ENCODE data around the gene PDE5A.
A peak's percentile ranks its signal among the peaks of the same experiment; 100 is the strongest.
"Not testable (repeated sequence)": the region's sequence is repeated elsewhere in the genome, so short reads cannot be mapped to it uniquely, and the experiment has no call there.

Gene PDE5A

GRCh38 chr4:119454491-119455270 lies 173.9 kb downstream of the PDE5A start:
- H3K27ac Mint-ChIP-seq = peak overlapping the region; percentile 99 to 100 (median 100)
- not testable (repeated sequence) for H3K9me3 Mint-ChIP-seq; H3K36me3 Mint-ChIP-seq (ENCODE audit: low read depth); H3K4me1 Mint-ChIP-seq; H3K27me3 Mint-ChIP-seq (ENCODE audit: low read depth)
- peak overlapping the region; percentile 92 to 98 (median 96) for H3K4me3 Mint-ChIP-seq

DNA sequence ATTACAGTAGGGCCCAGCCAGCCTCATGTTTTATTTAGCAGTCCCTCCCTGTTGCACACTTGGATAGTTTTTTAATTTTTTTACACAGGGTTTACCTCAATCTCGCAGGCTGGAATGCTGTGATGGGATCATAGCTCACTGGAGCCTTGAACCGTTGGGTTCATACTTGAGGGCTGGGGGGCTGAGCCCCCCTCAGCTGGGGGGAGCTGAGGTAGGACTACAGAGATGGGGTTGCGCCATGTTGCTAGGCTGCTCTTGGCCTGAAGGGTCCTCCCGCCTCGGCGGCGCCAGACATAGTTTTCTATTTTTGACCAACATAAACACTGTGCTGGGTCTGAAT lies 174.5 kb downstream of the PDE5A start:
- not testable (repeated sequence) for H3K27me3 Mint-ChIP-seq (ENCODE audit: low read depth); H3K4me1 Mint-ChIP-seq; H3K36me3 Mint-ChIP-seq (ENCODE audit: low read depth); H3K9me3 Mint-ChIP-seq
- peak overlapping the region; percentile 92 to 98 (median 96) for H3K4me3 Mint-ChIP-seq
- H3K27ac Mint-ChIP-seq = peak overlapping the region; percentile 99 to 100 (median 100)

GRCh38 chr4:119453286-119453685 lies 175.3 kb downstream of the PDE5A start:
- H3K27me3 Mint-ChIP-seq (ENCODE audit: low read depth); H3K4me1 Mint-ChIP-seq; H3K27ac Mint-ChIP-seq; H3K4me3 Mint-ChIP-seq; H3K36me3 Mint-ChIP-seq (ENCODE audit: low read depth); H3K9me3 Mint-ChIP-seq: not testable (repeated sequence)

DNA sequence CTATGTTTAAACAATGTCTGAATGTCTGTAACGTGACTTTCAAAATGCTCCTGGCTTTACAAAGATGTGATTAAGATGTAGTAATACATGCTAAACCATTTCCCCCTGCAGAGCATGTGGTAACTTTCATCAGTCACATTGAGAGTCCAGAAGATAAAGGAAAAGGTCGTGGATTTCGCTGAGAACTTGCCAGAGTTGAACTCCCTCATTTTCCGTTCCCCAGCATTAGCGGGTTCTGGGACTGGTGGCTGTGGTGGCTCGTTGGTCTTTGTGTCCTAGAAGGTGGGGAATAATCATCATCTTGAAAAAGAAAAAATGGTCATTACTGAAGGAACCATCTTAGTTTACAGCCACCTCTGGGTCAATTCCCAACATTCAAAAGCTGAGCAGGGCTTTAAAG lies 178.8 kb downstream of the PDE5A start:
- not testable (repeated sequence) for H3K9me3 Mint-ChIP-seq; H3K36me3 Mint-ChIP-seq (ENCODE audit: low read depth); H3K4me1 Mint-ChIP-seq; H3K27me3 Mint-ChIP-seq (ENCODE audit: low read depth); H3K4me3 Mint-ChIP-seq; H3K27ac Mint-ChIP-seq
